SJCRH30 (cell line): Measurements from ENCODE around the gene TGM5. TPM values are rescaled to one million over a fixed set of nuclear protein-coding genes. Genes with fewer than 3 reads are reported as not detected.
A peak's percentile ranks its signal among the peaks of the same experiment; 100 is the strongest.

Source experiments
- DNase-seq, 2 experiments: peaks; one replicate each; pipeline ENCODE4 v3.0.0-alpha.2; 2015 to 2020
- H3K27ac ChIP-seq: fragments of 250-450 bp; sonication (Bioruptor Pico); 2 replicates; pipeline ENCODE4 v1.5.1; 2020; ENCODE audit warnings: mild to moderate bottlenecking, moderate library complexity
- H3K27me3 ChIP-seq: fragments of 250-450 bp; sonication (Bioruptor Pico); 2 replicates; pipeline ENCODE4 v1.5.1; 2020; ENCODE audit warnings: mild to moderate bottlenecking, moderate library complexity
- H3K36me3 ChIP-seq: fragments of 250-450 bp; sonication (Bioruptor Pico); 2 replicates; pipeline ENCODE4 v1.5.1; 2020; ENCODE audit warnings: mild to moderate bottlenecking, moderate library complexity
- H3K4me1 ChIP-seq: fragments of 250-450 bp; sonication (Bioruptor Pico); 2 replicates; pipeline ENCODE4 v1.5.1; 2020; ENCODE audit warnings: mild to moderate bottlenecking, moderate library complexity
- H3K4me3 ChIP-seq: fragments of 250-450 bp; sonication (Bioruptor Pico); 2 replicates; pipeline ENCODE4 v1.5.1; 2020; ENCODE audit warnings: mild to moderate bottlenecking, moderate library complexity
- H3K9me3 ChIP-seq: fragments of 250-450 bp; sonication (Bioruptor Pico); replicated peaks from 2 replicates; pipeline ENCODE4 v1.5.1; 2020; ENCODE audit warnings: mild to moderate bottlenecking, moderate library complexity
- total RNA-seq: library from RNA; depleted of rRNA; stranded (reverse); fragments of >200 nt; shearing (Covaris generic); gene quantifications from 2 replicates; pipeline ENCODE4 v1.2.3, GENCODE V29; 2014

TGM5 gene
- total RNA-seq, 1 experiment from 2014 or later: not detected

DNA sequence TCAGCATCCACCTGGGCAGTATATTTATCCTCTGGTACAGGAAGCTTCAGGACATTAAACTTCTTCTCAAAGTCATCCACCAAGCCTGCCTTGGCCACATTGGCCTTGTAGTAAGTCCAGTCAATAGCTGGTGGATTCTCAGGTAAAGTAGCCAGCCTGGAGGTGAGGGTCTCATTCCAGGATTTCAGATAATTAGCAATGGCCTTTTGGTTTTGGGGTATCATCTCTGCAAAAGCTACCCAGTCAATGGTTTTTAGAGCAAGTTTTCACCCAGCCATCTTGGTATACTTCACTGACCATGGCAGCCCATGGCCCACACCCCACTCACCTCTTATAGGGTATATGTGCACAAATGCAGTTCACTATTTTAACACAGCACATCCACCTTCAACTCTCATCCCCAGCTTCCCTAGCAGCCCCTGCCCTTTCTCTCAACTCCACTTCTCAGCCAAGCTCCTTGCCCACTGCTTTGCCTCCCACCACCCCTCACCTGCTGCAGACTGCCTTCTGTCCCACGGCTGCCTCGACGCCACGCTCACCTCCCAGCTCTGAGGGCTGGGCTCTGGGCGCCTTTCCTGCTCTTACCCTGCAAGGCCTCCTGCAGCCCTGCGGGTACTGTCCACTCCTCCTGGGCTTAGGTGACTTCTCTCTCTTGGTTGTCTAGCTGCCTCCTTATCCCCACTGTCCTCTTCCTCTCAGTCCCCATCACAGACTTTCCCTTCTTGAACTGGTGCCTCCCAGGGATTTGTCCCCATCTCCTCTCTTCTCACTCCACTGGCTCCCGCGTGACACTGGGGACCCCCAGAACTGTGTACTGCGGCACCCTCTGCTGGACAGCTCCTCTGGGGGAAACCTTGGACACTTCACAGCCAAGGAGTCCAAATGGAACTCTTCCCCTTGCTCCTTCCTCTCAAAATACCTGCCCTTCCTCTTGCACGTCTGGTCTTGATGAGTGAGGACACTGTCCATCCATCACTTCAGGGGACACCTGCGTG is 1.7 kb upstream of the TGM5 start:
- Histone ChIP-seq H3K27me3 (no peaks in the 10 kb centered on the region), H3K36me3 (0 out of 2 replicates have a peak, but pooled peaks cover 3% of the 10 kb centered on the region), H3K9me3 (0 out of 2 replicates have a peak, but pooled peaks cover 2% of the 10 kb centered on the region), H3K27ac (no peak overlapping the region), H3K4me3 (no peak overlapping the region), H3K4me1 (no peaks in the 10 kb centered on the region)
- peak in 1 of 2 experiments; percentile 52 for DNase-seq

DNA sequence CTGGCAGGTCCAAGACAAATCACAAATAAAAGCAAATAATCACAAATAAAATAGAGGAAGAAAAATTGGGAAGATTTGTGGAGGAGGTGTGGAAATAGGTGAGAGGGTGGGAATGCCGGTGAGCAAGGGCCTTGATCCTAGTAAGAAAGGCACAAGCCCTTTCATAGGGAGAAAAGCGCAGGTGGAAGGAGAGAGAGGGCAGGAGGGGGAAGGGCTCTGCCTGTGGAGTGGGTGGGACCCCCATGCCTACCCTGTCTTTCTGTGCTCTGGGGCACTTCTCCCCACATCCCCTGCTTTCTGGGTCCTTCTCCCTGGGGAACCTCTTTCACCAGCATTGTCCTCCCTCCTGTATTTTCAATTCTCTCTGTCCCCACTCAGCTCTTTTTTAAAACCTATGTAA is 711 bp upstream of the TGM5 start:
- no peaks in the 10 kb centered on the region for H3K27me3 ChIP-seq

DNA sequence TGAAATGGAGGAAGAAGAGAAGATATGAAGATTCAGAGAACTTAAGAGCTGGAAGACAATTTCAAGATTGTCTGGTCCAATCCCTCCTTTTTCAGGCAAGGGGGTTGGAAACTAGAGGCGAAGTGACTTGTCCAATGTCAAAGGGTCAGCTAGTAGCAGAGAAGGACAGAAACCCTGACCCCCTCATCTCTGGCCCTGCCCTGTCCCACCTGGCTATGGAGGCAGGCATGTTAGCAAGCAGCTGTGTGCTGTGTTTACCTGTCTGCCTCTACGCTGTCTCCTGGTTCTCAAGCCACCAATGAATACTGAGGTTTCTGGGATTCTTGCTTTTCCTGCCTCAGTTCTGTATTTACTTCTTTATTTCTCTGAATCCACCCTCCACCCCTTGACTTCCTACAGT is 342 bp downstream of the TGM5 start:
- H3K27me3 ChIP-seq: 0 out of 2 replicates have a peak, but pooled peaks cover 3% of the 10 kb centered on the region
- H3K4me3 ChIP-seq: no peak overlapping the region
- no peaks in the 10 kb centered on the region for H3K4me1 ChIP-seq
- 0 out of 2 replicates have a peak, but pooled peaks cover 3% of the 10 kb centered on the region for H3K36me3 ChIP-seq
- no peak for DNase-seq
- H3K27ac ChIP-seq: no peak overlapping the region
- H3K9me3 ChIP-seq: no peaks in the 10 kb centered on the region

More for the DNA sequence above, 711 bp upstream of the TGM5 start:
- Histone ChIP-seq H3K36me3 (0 out of 2 replicates have a peak, but pooled peaks cover 3% of the 10 kb centered on the region), H3K4me1 (no peaks in the 10 kb centered on the region), H3K4me3 (no peak overlapping the region), H3K9me3 (0 out of 2 replicates have a peak, but pooled peaks cover 2% of the 10 kb centered on the region), H3K27ac (no peak overlapping the region)
- no peak for DNase-seq

DNA sequence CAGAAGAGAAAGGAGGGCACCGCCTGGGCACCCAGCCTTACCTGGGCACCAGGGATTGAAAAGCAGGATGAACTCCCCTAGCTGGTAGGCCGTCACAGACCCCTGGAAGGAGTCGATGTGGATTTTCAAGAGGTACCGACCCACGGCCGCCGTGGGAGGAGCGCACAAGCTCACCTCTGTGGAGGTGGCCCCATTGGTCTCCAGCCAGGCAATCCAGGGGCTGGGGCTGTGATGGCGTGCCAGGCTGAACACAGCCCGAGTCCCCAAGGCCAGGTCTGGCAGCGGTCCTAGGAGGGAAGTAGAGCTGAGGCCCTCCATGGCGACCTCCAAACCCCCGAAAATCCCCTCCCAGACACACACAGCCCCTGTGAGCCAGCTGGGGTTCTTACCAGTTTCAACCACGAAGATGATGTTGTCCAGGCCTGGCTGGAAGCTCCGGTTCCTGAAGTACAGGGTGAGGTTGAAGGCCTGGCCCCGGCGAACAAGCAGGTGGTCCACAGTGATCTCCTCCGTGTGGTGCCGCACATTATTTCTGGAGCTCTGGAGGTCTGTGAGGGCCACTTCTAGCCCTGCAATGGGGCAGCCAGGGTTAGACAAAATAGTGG is 6.6 kb downstream of the TGM5 start:
- Histone ChIP-seq H3K27me3 (0 out of 2 replicates have a peak, but pooled peaks cover 3% of the 10 kb centered on the region), H3K27ac (no peak overlapping the region), H3K36me3 (no peaks in the 10 kb centered on the region), H3K4me3 (no peak overlapping the region), H3K9me3 (no peaks in the 10 kb centered on the region), H3K4me1 (no peaks in the 10 kb centered on the region)
- DNase-seq: no peak

DNA sequence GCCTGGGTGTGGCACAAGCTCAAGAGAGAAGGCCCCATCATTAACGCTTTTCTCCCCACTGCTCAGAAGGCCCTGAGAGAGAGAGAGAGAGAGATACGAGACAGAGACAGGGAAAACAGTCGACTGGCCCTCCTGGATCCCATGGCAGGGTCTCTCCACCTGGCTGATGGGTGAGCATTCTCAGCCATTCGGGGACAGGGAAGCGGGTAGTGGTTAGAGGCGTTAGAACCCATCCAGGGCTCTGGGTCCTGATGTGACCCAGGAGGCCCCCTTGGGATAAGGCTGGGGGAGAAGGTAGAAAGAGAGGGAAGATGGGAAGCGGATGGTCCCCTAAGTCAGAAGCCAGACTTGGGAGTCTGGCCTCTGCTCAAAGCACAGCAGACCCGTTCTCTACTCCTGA is 7.9 kb downstream of the TGM5 start:
- Histone ChIP-seq H3K4me1 (no peaks in the 10 kb centered on the region), H3K36me3 (no peaks in the 10 kb centered on the region)

DNA sequence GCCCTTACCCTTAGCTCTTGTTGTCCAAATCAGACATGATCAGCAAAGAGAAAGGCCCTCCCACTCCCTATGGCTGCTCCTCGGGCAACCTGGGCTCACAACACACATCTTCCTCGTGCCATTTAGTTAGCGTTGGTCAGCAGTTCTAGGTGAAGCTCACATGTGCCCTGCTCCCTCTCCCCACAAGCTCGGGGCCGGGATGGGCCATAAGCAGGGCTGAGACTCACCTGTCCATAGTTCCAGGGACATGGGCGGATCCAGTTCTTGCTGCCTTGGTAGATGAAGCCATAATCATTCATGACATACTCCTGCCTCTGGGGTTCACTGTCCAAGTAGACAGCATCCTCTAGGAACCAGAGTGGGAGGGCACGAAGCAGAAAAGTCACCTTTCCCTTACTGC is 10.4 kb downstream of the TGM5 start:
- Histone ChIP-seq H3K4me1 (no peaks in the 10 kb centered on the region), H3K27ac (no peak overlapping the region), H3K27me3 (no peaks in the 10 kb centered on the region), H3K4me3 (no peak overlapping the region), H3K36me3 (no peaks in the 10 kb centered on the region), H3K9me3 (no peaks in the 10 kb centered on the region)
- no peak for DNase-seq

More for the DNA sequence above, 7.9 kb downstream of the TGM5 start:
- DNase-seq: no peak
- no peaks in the 10 kb centered on the region for H3K9me3 ChIP-seq
- H3K4me3 ChIP-seq: no peak overlapping the region
- H3K27me3 ChIP-seq: 0 out of 2 replicates have a peak, but pooled peaks cover 3% of the 10 kb centered on the region
- H3K27ac ChIP-seq: no peak overlapping the region

DNA sequence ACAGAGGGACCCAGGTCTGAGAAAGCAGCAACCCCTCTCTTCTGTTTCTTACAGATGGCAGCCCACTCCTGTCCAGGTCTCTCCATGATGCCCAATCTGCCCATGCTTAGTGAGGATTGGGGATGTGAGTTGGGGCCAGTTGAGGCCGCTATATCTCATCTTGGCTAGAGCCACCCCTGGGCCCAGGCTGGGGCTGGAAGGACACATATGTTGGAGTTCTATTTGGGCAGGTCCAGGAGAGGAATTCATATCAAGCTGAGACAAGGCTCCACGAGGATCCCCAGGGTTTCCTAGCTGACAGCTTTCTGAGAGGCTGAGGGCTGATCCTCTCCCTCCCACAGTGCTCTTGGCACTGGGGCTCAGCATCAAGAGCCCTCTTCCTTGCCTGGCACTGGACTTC is 11.4 kb downstream of the TGM5 start:
- no peak for DNase-seq
- H3K4me1 ChIP-seq: no peaks in the 10 kb centered on the region

DNA sequence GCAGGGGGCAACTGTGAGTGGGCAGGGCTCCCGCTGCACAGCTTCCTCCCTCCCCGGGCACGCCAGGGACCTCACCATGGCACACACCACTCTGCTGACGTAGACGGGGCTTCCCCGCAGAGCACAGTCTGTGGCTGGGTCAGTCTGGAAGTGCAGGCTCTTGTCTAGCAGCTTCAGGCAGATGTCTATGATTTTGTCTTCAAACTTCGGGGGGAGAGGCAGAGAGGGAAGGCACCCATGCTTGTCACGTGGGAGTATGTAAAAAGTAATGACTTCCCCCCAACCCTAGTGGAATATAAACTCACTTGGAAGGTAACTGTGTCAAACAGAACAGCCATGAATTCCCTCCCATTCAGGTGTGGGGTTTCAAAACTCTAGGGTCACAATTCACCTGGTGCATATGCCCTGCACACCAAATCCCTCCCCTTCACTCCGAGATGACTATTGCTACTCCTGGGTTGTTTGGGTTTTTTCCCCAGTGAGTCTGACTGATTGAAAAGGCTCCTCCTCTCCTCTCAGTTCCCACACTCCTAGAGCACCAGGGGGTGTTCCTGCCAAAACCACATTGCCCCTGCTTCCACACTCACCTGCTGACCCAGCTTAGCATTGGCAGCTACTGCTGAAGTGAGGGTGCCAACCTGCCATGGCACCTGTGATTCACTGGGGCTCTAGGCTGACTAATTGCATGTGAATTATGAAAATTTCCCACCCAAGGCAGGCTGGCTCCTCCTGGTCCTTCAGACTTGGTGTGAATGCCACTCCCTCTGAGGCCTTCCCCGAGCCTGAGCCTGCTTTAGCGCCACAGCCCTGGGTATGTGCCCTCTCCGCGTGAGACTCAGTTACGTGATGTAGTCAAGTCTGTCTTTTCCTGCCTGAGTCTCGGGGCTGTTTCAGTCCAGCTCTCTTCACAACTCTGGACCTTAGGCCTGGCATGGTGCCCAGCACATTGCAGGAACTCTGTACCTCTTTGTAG is 13.0 kb downstream of the TGM5 start:
- no peak for DNase-seq
- no peaks in the 10 kb centered on the region for H3K9me3 ChIP-seq
- H3K4me1 ChIP-seq: peaks cover 4% of the 10 kb centered on the region; the same call in 1 of the 2 replicates
- no peak overlapping the region for H3K27ac ChIP-seq
- H3K27me3 ChIP-seq: no peaks in the 10 kb centered on the region
- H3K4me3 ChIP-seq: no peak overlapping the region
- no peaks in the 10 kb centered on the region for H3K36me3 ChIP-seq

More for the DNA sequence above, 11.4 kb downstream of the TGM5 start:
- H3K27ac ChIP-seq: no peak overlapping the region
- H3K9me3 ChIP-seq: no peaks in the 10 kb centered on the region
- no peaks in the 10 kb centered on the region for H3K27me3 ChIP-seq
- no peak overlapping the region for H3K4me3 ChIP-seq
- no peaks in the 10 kb centered on the region for H3K36me3 ChIP-seq

DNA sequence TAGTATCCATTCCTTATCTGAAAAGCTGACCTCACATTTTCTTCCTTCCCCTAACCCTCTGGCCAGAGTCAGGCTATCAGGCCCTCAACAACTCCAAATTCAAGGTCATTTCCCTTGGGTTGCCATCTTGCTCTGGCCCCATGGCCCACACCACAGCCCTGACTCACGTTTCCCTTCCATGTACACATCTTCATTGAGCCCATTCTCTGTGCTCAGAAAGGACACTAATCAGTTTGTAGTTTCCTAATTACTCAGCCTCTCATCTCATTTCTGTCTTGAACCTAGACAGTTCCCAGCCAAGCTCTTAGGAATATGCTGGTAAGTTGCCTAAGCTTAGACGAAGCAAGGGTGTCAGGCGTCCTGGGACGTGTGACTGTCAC is 14.9 kb downstream of the TGM5 start:
- H3K27ac ChIP-seq: no peak overlapping the region
- H3K36me3 ChIP-seq: no peaks in the 10 kb centered on the region
- peaks cover 4% of the 10 kb centered on the region; the same call in 1 of the 2 replicates for H3K4me1 ChIP-seq
- no peaks in the 10 kb centered on the region for H3K27me3 ChIP-seq
- H3K4me3 ChIP-seq: no peak overlapping the region
- H3K9me3 ChIP-seq: no peaks in the 10 kb centered on the region
- no peak for DNase-seq

DNA sequence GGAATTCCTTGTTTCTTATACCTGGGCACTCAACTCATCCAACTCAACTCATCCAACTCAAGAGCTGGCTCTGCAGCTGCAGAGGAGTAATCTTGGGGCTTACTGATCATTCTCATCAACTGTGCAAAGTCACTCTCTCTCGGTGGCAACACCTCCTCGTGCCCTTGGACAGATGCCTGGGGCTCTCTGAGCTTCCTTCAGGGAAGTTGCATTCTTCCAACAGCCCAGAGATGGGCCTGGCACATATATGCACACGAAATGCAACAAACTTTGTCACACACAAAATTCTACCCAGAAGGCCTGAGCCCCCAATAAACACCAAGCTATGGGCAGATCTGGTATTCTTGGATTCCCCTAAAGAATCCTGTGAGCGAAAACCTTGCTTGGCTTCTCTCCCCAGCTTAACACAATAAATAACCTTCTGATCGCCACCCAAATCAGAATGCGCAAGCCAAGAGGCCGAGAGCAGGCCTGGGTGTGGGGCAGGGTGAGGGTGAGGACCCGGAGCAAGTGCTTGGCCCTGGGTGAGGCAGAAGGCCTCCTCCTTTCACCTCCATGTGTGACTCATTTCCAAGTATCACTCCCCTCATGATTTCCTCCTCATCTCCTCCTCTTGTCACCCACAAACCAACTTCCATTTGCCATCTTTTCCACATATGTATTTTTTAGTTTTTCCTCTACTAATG is 15.4 kb downstream of the TGM5 start:
- no peaks in the 10 kb centered on the region for H3K27me3 ChIP-seq
- no peaks in the 10 kb centered on the region for H3K9me3 ChIP-seq
- H3K4me1 ChIP-seq: peaks cover 4% of the 10 kb centered on the region; the same call in 1 of the 2 replicates
- no peak overlapping the region for H3K27ac ChIP-seq
- no peak overlapping the region for H3K4me3 ChIP-seq
- no peak for DNase-seq
- H3K36me3 ChIP-seq: no peaks in the 10 kb centered on the region

DNA sequence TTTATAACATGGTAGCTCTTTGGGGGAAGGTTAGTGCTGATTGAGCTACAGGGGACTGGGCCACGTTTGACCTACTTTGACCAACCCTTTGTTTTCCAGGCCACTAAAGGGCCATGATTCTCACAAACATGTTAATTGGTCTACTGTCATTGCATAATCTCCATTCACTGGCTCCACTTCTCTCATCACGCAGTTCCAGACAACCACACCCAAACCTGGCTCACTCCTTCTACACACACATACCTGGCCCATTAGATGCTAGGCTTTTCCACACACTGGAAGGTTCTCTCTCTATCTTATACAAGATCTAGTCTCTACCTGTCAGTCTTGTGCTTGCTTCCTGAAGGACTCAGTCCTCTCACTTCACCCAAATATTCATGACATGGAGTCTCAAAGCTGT is 15.9 kb downstream of the TGM5 start:
- H3K27ac ChIP-seq: no peak overlapping the region
- H3K4me1 ChIP-seq: peaks cover 4% of the 10 kb centered on the region; the same call in 1 of the 2 replicates
- no peaks in the 10 kb centered on the region for H3K9me3 ChIP-seq
- H3K36me3 ChIP-seq: no peaks in the 10 kb centered on the region
- H3K27me3 ChIP-seq: no peaks in the 10 kb centered on the region
- DNase-seq: no peak
- no peak overlapping the region for H3K4me3 ChIP-seq

DNA sequence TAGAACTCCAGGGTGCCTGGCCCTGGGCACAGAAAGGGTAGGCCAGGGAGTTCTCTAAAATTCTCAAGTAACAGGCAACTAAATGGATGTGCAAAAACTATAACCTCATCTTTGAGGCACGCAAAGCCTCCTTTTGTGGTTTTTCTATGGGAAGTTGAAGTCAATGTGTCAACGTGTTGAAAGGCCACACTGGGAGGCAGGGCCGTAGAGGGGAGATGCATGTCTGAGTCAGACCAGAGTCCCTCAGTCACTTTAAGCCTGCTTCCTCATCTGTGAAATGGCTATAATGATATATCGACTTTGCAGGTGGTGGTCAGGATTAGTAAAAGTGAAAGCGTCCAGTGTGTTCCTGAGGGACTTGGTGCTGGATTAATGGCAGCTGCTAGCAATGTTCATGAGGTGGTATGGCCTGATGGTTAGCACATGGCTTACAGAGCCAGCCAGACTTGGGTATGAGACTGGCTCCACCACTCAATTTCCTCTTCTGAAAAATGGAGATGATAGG is 17.0 kb downstream of the TGM5 start:
- Histone ChIP-seq H3K9me3 (no peaks in the 10 kb centered on the region), H3K27ac (peak overlapping the region; percentile 39), H3K4me3 (no peak overlapping the region), H3K27me3 (no peaks in the 10 kb centered on the region), H3K36me3 (no peaks in the 10 kb centered on the region), H3K4me1 (peaks cover 4% of the 10 kb centered on the region; the same call in 1 of the 2 replicates)
- DNase-seq: peak; percentile 44 to 54

DNA sequence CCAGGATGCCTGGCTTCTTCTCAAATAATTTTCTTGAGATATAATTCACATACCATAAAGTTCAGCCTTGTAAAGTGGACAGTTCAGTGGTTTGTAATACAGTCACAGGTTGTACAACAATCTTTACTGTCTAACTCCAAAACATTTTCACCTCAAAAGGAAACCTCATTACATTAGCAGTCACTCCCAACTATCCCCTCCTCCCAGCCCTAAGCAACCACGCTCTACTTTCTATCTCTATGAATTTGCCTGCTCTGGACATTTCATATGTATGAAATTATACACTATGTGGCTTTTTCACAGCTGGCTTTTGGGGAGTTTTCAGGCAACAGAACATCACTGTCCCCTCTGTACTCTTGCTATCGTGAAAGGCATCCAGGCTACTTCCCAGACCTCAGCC is 17.5 kb downstream of the TGM5 start:
- H3K36me3 ChIP-seq: no peaks in the 10 kb centered on the region
- H3K9me3 ChIP-seq: no peaks in the 10 kb centered on the region
- H3K4me1 ChIP-seq: peaks cover 4% of the 10 kb centered on the region; the same call in 1 of the 2 replicates
- H3K4me3 ChIP-seq: no peak overlapping the region
- H3K27me3 ChIP-seq: peaks cover 3% of the 10 kb centered on the region; the same call in 1 of the 2 replicates
- DNase-seq: no peak
- peak overlapping the region; percentile 39 for H3K27ac ChIP-seq
